ENCODE measurements around the gene CAPN11.
A peak's percentile ranks its signal among the peaks of the same experiment; 100 is the strongest.

CAPN11 gene

DNA sequence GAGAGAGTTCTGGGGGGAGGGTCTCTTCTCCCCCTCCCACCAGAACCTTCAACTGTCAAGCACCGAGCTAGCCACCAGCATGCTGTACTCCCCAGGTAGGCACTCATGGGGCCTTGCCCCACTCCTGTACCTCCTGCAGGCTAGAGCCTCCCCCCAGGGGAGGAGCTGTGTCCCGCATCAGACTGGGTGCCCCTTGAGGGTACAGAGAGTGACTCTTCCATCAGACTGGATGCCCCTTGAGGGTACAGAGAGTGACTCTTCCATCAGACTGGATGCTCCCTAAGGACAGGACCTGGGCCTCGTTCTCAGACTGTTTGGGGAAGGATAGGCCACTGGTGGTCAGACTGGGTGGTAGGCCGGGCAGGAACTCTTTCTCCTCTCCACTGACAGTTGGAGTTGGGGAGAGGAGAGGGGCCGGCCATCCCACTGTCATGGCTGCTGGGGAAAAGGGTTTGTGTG, at the start of gene CAPN11:
TSS of gene CAPN11 (plus strand) at position 51 of the 459 bp plus-strand sequence. CDS start at position 80, 29 bp downstream.
- H3K9me3 Mint-ChIP-seq = no peaks in the 10 kb centered on the region
- H3K4me3 Mint-ChIP-seq = no peak within 1 kb of the TSS
- H3K36me3 Mint-ChIP-seq (ENCODE audit: low read depth) = no peaks in the 10 kb centered on the region
- no peaks in the 10 kb centered on the region for H3K27me3 Mint-ChIP-seq (ENCODE audit: low read depth)
- peaks cover 4% of the 10 kb centered on the region for H3K4me1 Mint-ChIP-seq (ENCODE audit: low read depth)
- no peak within 1 kb of the TSS for H3K27ac Mint-ChIP-seq

DNA sequence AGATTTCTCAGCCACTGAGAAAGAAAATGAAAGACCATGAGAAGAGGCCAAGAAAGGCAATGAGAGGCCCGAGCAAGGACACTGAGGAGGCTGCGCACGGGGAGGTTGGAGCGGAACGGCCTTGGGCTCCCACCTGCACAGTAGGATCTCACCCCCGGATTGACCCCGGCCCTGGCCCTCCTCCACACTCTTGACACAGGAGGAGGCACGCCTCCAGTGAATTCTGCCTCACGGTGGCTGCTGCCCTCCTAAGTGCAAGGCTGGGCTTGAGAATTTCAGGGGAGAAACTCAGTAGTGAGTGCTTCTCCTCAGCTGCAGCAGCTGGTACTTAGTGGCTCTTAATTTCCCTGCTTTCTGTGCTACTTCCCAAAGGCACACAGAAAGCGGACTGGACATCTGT, 49.4 kb upstream of the CAPN11 start:
- no peak overlapping the region for H3K27ac Mint-ChIP-seq
- H3K27me3 Mint-ChIP-seq (ENCODE audit: low read depth) = no peaks in the 10 kb centered on the region
- no peak overlapping the region for H3K4me3 Mint-ChIP-seq
- H3K4me1 Mint-ChIP-seq (ENCODE audit: low read depth) = peaks cover 3% of the 10 kb centered on the region
- H3K9me3 Mint-ChIP-seq = no peaks in the 10 kb centered on the region
- H3K36me3 Mint-ChIP-seq (ENCODE audit: low read depth) = peaks cover 37% of the 10 kb centered on the region

GRCh38 chr6:44110005-44110676, 48.5 kb upstream of the CAPN11 start:
- H3K36me3 Mint-ChIP-seq (ENCODE audit: low read depth) = peaks cover 37% of the 10 kb centered on the region
- H3K27ac Mint-ChIP-seq = peak overlapping the region; percentile 46
- no peaks in the 10 kb centered on the region for H3K9me3 Mint-ChIP-seq
- peaks cover 3% of the 10 kb centered on the region for H3K4me1 Mint-ChIP-seq (ENCODE audit: low read depth)
- H3K27me3 Mint-ChIP-seq (ENCODE audit: low read depth) = no peaks in the 10 kb centered on the region
- no peak overlapping the region for H3K4me3 Mint-ChIP-seq

GRCh38 chr6:44110966-44111365, 47.7 kb upstream of the CAPN11 start:
- Mint-ChIP-seq H3K36me3 (ENCODE audit: low read depth) (peaks cover 41% of the 10 kb centered on the region), H3K27ac (no peak overlapping the region), H3K9me3 (no peaks in the 10 kb centered on the region), H3K4me1 (ENCODE audit: low read depth) (peaks cover 4% of the 10 kb centered on the region), H3K27me3 (ENCODE audit: low read depth) (no peaks in the 10 kb centered on the region), H3K4me3 (no peak overlapping the region)

DNA sequence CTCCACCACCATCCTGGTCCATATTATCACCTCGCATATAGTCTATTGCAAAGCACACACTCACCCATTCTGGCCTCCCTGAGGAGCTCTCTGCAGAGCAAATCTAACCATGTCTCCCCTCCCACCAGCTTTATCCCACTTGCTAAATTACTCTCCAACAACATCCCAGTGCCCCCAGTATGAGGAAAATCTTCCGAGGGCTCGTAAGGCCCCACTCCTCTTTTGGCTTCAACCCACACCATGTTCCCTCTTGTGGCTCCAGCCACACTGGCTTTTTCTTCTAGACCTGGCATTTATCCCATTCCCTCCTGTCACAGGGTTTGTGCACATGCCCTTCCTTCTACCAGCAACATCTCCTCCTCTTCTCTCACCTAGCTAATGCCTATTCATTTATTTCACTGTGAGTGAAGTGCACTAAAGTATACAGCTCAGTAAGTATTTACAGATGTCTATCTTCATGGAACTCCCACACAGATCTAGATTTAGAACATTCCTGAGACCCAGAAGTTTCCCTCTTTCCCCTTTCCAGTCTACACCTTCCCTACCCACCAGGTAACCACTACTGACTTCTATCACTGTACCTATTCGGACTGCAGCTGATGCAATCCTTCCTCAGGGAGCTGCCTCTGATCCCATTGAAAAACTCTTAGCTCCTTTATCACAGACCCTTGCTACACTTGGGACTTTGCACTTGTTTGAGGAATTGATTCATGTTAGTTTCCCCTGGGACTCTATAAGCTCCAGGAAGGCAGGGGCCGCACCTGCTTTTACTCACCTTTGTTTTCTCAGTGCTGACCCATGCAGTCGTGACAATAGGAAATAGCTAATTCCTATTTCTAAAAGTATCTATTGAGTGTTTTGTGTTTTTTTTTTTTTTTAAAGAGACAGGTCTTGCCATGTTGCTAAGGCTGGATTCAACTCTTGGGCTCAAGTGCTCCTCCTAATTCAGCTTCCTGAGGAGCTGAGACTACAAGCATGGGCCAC, 46.9 kb upstream of the CAPN11 start:
- peaks cover 9% of the 10 kb centered on the region for H3K4me1 Mint-ChIP-seq (ENCODE audit: low read depth)
- no peak overlapping the region for H3K27ac Mint-ChIP-seq
- H3K9me3 Mint-ChIP-seq = no peaks in the 10 kb centered on the region
- no peak overlapping the region for H3K4me3 Mint-ChIP-seq
- H3K27me3 Mint-ChIP-seq (ENCODE audit: low read depth) = no peaks in the 10 kb centered on the region
- peaks cover 39% of the 10 kb centered on the region for H3K36me3 Mint-ChIP-seq (ENCODE audit: low read depth)

- no peak overlapping the region for H3K4me3 Mint-ChIP-seq
- H3K27ac Mint-ChIP-seq = no peak overlapping the region
- no peaks in the 10 kb centered on the region for H3K27me3 Mint-ChIP-seq (ENCODE audit: low read depth)
- H3K4me1 Mint-ChIP-seq (ENCODE audit: low read depth) = peaks cover 18% of the 10 kb centered on the region
- no peaks in the 10 kb centered on the region for H3K9me3 Mint-ChIP-seq
- H3K36me3 Mint-ChIP-seq (ENCODE audit: low read depth) = peaks cover 39% of the 10 kb centered on the region
These were observed 45.2 kb upstream of the CAPN11 start for GRCh38 chr6:44113414-44113813.

DNA sequence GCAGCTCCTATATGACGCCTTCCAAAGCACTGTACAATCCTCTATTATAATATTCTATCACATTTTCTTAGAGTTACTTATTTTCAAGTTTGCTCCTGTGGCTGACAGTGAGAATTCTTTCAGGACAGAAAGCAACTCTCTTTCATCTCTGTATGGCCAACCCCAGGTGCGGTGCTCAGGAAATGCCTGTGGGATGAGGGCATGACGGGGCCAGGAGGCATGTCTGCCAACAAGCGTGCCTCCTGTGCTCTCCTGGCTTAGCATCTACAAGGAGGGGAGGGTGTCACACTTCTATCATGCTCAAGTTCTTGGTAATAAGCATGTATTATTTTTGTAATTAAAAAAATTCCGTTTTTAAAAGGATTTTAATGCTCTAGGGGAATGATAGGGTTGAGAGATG, 42.8 kb upstream of the CAPN11 start:
- Mint-ChIP-seq H3K4me1 (ENCODE audit: low read depth) (peaks cover 27% of the 10 kb centered on the region), H3K36me3 (ENCODE audit: low read depth) (peaks cover 32% of the 10 kb centered on the region), H3K27ac (no peak overlapping the region), H3K9me3 (no peaks in the 10 kb centered on the region), H3K4me3 (no peak overlapping the region), H3K27me3 (ENCODE audit: low read depth) (no peaks in the 10 kb centered on the region)

DNA sequence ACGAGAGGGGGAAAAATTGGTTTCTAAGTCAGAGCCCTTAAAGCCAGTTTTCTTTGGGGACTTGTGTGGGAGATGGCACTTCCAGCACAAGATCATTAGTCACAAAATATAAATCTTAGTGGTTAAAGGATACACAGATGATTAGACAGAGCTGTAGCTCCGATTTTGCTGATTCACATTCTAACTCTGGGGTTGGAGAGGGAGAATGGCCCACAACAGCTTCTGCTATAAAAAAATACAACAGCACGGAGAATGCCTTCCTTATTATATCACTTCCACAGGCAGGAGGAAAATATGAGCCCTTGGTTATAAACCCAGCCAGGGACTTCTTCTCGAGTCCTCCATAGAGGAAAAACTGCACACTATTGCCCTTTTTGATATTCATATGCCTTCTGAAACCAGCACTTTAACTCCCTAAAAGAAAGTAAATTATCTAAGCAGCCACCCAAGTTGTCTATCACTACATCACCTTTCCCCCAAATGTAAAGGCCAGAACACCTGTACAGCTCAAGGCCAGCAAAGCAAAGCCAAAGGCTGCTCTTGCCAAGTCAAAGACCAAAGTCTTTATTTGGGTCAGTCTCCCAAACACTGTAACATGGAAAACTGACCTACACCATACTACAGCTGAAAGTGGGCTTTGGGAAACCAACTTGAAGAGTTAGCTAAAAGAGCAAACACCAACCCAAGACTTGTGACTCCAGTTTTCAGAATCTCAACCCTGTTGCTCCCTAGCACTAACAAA, 41.8 kb upstream of the CAPN11 start:
- no peak overlapping the region for H3K4me3 Mint-ChIP-seq
- peaks cover 29% of the 10 kb centered on the region for H3K4me1 Mint-ChIP-seq (ENCODE audit: low read depth)
- H3K27ac Mint-ChIP-seq = no peak overlapping the region
- H3K36me3 Mint-ChIP-seq (ENCODE audit: low read depth) = peaks cover 23% of the 10 kb centered on the region
- no peaks in the 10 kb centered on the region for H3K9me3 Mint-ChIP-seq
- no peaks in the 10 kb centered on the region for H3K27me3 Mint-ChIP-seq (ENCODE audit: low read depth)

DNA sequence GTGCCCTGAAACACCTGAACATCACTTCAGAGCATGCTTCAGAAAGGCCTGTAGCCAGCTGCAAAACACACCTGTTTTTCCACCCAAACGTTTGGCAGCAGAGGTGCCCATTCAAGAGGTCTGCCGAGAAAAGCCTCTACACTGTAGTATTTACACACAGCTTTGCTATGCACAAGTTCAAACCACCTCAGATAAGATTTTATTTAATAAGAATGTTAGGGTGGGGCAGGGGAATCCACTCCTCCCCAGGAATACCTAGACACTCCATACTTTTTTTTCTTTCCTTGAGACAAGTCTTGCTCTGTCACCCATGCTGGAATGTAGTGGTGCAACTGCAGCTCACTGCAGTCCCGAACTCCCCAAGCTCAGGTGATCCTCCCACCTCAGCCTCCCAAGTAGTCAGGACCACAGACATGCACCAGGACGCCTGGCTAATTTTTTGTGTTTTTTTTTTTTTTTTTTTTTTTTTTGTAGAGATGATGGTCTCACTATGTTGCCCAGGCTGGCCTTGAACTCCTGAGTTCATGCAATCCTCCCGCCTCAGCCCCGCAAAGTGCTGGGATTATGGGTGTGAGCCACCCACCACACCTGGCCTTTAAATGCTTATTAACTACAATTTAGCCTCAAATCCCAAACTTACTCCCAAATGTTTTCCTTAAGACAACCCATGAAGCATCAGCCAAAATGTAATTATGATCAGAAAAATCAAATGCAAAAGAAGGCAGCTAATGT, 41.1 kb upstream of the CAPN11 start:
- Mint-ChIP-seq H3K4me3 (no peak overlapping the region), H3K4me1 (ENCODE audit: low read depth) (peaks cover 32% of the 10 kb centered on the region), H3K9me3 (no peaks in the 10 kb centered on the region), H3K36me3 (ENCODE audit: low read depth) (peaks cover 19% of the 10 kb centered on the region), H3K27me3 (ENCODE audit: low read depth) (no peaks in the 10 kb centered on the region), H3K27ac (no peak overlapping the region)

DNA sequence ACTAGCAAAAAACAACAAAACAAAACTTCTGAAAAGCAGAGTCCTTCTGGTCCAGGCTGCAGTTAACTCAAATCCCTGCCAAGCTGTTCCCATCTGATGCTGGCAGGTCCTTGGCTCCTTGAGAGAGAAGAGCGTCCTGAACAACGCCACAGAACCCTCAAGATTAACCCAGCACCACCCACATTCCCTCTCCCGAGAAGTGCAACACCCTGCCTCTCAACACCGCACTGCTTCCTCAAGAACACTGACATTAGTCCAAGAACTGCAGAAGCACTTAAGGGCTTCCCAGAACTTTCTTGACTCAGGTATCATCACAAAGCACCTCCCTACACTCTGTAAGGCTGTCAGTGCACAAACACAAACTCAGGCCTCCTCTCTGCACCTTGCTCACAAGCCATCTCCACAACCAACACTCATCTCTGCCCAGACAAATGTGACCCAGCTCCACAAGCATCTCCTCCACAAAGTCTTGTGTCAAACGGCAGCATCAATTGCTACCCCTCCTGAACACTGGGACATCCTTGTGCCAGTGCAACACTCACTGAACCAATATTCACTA, 38.8 kb upstream of the CAPN11 start:
- Mint-ChIP-seq H3K27ac (no peak overlapping the region), H3K9me3 (no peaks in the 10 kb centered on the region), H3K36me3 (ENCODE audit: low read depth) (peaks cover 22% of the 10 kb centered on the region), H3K4me1 (ENCODE audit: low read depth) (peaks cover 55% of the 10 kb centered on the region), H3K27me3 (ENCODE audit: low read depth) (no peaks in the 10 kb centered on the region), H3K4me3 (no peak overlapping the region)

DNA sequence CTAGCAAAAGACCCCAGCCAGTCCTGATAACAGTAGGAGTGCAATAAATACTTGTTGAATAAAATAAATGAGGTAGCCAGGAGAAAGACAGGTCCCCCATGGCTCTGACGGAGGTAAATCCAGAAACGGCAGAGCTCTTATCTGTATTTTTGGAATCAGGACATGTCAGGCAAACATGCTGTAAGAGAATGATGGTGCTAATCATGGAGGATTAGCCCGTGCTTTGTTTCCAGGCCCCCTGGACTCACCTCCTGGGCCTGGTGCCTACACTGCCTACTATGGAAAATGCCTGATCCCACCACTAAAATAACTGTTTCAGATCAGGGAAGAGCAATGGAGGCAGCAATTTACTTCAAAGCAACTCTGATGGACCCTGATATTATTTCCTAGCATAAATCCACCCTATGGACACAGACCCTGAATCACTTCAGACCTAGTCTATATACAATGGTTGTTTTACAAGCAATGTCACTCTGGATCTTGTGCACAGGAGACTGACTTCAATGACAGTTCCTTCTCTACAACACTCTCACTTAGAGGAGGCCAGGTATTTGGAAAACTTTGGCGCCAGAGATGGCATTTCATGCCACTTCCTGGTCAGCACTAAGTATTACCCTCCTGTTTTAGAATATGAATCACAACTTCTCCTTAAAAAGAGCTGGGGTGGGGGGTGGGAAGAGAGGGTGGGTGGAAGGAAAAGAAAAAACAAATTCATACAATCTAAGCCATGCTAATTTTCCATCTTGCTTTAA, 37.8 kb upstream of the CAPN11 start:
- Mint-ChIP-seq H3K4me3 (no peak overlapping the region), H3K4me1 (ENCODE audit: low read depth) (peaks cover 58% of the 10 kb centered on the region), H3K27ac (no peak overlapping the region), H3K27me3 (ENCODE audit: low read depth) (no peaks in the 10 kb centered on the region), H3K36me3 (ENCODE audit: low read depth) (peaks cover 19% of the 10 kb centered on the region), H3K9me3 (no peaks in the 10 kb centered on the region)

DNA sequence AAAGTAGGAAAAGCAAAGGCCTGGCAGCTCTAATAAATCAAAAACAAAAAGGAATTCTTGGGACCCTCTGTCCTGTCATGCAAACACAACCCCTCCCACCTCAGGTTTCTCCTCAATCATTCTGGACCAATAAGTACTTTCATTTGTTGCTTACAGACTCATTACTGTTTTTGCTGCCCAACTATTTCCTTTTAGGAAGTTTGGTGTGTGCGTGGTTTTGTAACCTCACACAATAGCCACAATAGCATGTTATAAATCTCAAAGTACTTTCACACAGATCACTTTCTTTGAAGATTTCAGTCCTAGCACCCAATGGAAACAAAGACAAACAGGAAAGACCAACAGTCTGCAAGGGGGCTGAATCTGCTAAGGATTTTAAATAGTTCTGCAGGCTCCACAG, 35.8 kb upstream of the CAPN11 start:
- peak overlapping the region; percentile 8 for H3K4me3 Mint-ChIP-seq
- peaks cover 54% of the 10 kb centered on the region for H3K4me1 Mint-ChIP-seq (ENCODE audit: low read depth)
- no peaks in the 10 kb centered on the region for H3K9me3 Mint-ChIP-seq
- H3K27me3 Mint-ChIP-seq (ENCODE audit: low read depth) = no peaks in the 10 kb centered on the region
- no peak overlapping the region for H3K27ac Mint-ChIP-seq
- peaks cover 19% of the 10 kb centered on the region for H3K36me3 Mint-ChIP-seq (ENCODE audit: low read depth)

- Mint-ChIP-seq H3K4me3 (peak overlapping the region; percentile 33), H3K27me3 (ENCODE audit: low read depth) (no peaks in the 10 kb centered on the region), H3K9me3 (no peaks in the 10 kb centered on the region), H3K27ac (no peak overlapping the region), H3K4me1 (ENCODE audit: low read depth) (peaks cover 52% of the 10 kb centered on the region), H3K36me3 (ENCODE audit: low read depth) (peaks cover 18% of the 10 kb centered on the region)
These were observed 35.1 kb upstream of the CAPN11 start for GRCh38 chr6:44123544-44123943.

Data from T-helper 1 cell treated with Interleukin-12 subunit alpha and Interleukin-12 subunit beta and Interleukin-4 antibody, amounts not matched to agents 30 μg/mL and 1 μg/mL, for 36 hours (primary cell).